Measurements from ENCODE around the gene ZNRF2.

ZNRF2 gene

GRCh38 chr7:30301751-30302150, 17.4 kb downstream of the ZNRF2 start:
- no peak overlapping the region for H3K4me3 ChIP-seq (ENCODE audit: low read depth, low read length)

GRCh38 chr7:30302656-30303311, 18.4 kb downstream of the ZNRF2 start:
- no peak overlapping the region for H3K4me3 ChIP-seq (ENCODE audit: low read depth, low read length)
- TF ChIP-seq CTCF (IDR thresholded peaks at IDR 0.05; ENCODE audit: low read depth, low read length), result no peak

More at GRCh38 chr7:30301751-30302150, 17.4 kb downstream of the ZNRF2 start:
- no peak for TF ChIP-seq CTCF (IDR thresholded peaks at IDR 0.05; ENCODE audit: low read depth, low read length)

GRCh38 chr7:30303312-30304039, 19.1 kb downstream of the ZNRF2 start:
- TF ChIP-seq CTCF (IDR thresholded peaks at IDR 0.05; ENCODE audit: low read depth, low read length), result no peak
- H3K4me3 ChIP-seq (ENCODE audit: low read depth, low read length), result no peak overlapping the region

GRCh38 chr7:30304177-30304884, 19.9 kb downstream of the ZNRF2 start:
- TF ChIP-seq CTCF (IDR thresholded peaks at IDR 0.05; ENCODE audit: low read depth, low read length), result no peak
- H3K4me3 ChIP-seq (ENCODE audit: low read depth, low read length), result no peak overlapping the region

- no peak for TF ChIP-seq CTCF (IDR thresholded peaks at IDR 0.05; ENCODE audit: low read depth, low read length)
- H3K4me3 ChIP-seq (ENCODE audit: low read depth, low read length), result no peak overlapping the region
These were observed 22.6 kb downstream of the ZNRF2 start for GRCh38 chr7:30306976-30307375.

- H3K4me3 ChIP-seq (ENCODE audit: low read depth, low read length), result no peak overlapping the region
- TF ChIP-seq CTCF (IDR thresholded peaks at IDR 0.05; ENCODE audit: low read depth, low read length), result no peak
These were observed 24.0 kb downstream of the ZNRF2 start for GRCh38 chr7:30308389-30308788.

- H3K4me3 ChIP-seq (ENCODE audit: low read depth, low read length), result no peak overlapping the region
- TF ChIP-seq CTCF (IDR thresholded peaks at IDR 0.05; ENCODE audit: low read depth, low read length), result no peak
These were observed 24.9 kb downstream of the ZNRF2 start for GRCh38 chr7:30309302-30309701.

All from WI38 (cell line).